Measurements from ENCODE around the gene KDM2A.
A peak's percentile ranks its signal among the peaks of the same experiment; 100 is the strongest.

The KDM2A gene

DNA sequence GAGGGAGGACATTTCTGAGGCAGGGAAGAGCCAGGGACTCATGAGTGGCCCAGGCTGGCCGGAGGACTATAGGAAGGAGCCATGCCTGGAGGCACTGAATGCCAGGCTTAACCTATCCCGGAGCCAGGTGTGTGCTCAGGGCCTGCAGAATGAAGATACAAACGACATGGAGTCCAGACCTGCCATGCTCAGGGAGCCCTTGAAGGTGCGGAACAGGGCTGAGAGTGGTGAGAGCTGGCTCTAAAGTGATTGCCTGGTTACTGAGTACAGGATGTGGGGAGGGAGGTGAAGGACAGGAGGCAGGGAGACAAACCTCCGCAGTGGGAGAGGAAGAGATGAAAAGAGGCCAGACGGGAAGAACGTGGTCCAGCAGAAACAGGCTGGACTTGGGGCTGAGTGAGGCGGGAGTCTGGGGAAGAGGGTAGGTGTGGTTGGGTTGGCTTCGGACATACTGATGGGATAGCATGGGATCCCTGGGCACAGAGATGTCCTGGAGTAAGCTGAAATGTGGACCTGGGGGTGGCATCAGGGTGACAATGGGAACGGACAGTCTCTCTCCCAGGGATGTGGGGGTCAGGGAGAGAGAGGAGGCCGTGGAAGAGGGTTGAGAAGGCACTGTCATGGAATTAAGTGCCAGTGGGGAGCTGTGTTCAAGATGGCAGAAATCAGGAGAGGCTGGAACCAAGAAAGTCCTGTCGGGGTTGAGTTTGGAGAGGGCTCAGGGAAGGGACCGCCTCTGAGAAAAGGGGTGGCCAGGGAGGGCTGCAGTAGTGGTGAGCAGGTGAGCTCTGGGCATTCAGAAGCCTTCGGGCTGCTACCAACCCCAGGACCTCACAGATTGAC is 168.5 kb downstream of the KDM2A start:
- no peak for DNase-seq

DNA sequence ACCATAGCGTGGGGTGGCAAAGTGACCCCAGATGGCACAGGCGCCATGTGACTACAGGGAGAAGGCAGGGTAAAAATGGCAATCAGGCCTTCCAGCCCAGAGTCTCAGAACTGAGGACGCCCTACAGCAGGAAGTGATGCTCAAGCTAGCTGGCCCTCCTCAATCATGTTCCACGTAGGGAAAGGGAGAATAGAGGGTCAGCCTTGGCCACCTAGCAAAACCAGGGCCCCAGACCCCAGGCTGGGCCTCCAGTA is 169.1 kb downstream of the KDM2A start:
- DNase-seq: no peak

DNA sequence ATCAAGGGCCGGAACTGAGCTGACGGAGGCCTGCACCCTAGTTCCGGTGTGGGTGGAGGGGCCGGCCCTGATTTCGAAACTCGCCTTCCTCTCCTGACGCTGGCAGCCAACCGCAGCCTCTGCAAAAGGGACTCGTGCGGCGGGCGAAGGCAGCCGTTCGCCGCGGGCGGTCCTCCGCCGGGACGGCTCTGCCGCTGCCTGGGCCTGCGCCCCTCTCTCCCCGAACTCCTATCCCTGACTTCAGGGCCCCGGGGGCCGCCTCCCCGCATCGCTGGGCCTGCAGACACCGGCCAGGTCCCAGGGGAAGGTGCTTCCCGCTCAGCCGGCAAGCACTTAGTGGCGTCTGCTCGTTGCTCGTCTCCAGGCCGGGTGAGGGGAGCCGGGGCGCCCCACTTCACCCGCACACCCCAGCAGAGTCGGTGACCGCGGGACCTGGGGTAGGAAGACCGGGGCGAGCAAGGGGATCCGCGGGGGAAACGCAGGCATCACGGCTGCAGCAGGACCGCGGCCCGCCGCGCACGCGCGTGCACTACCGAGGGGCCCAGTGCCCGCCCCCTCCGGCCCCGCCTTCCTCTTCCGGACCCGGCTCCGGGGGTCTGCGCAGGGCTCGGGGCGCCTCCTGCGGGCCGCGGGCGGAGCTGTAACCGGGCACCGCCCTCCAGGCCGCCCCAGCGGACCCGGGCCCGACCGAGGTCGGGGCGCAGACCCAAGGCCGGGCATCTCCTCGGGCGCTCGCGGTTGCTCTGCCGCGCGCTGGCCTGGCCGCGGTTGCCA is 169.6 kb downstream of the KDM2A start:
- peak; percentile 92 for DNase-seq

DNA sequence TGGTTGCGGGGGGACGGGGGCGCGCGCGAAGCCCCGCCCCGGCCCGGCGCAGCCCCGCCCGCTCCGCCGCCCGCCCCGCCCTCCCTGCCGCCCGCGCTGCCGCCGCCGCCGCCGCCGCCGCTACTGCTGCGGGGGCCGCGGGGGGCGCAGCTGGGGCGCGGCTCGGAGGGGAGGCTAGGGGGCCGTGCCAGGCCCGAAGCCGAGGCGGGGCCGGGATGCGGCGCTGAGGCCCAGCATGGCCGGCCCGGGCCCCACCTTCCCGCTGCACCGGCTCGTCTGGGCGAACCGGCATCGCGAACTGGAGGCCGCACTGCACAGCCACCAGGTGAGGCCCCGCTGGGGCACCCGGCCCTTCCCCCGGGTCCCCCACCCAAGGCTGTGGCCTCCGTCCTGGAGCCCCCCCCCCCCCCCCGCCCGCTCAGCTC is 170.2 kb downstream of the KDM2A start, which contains the start of gene ANKRD13D:
Gene ANKRD13D (plus strand): TSS at position 78 of the 425 bp plus-strand sequence. CDS start 158 bp downstream, at position 236.
- DNase-seq: no peak

DNA sequence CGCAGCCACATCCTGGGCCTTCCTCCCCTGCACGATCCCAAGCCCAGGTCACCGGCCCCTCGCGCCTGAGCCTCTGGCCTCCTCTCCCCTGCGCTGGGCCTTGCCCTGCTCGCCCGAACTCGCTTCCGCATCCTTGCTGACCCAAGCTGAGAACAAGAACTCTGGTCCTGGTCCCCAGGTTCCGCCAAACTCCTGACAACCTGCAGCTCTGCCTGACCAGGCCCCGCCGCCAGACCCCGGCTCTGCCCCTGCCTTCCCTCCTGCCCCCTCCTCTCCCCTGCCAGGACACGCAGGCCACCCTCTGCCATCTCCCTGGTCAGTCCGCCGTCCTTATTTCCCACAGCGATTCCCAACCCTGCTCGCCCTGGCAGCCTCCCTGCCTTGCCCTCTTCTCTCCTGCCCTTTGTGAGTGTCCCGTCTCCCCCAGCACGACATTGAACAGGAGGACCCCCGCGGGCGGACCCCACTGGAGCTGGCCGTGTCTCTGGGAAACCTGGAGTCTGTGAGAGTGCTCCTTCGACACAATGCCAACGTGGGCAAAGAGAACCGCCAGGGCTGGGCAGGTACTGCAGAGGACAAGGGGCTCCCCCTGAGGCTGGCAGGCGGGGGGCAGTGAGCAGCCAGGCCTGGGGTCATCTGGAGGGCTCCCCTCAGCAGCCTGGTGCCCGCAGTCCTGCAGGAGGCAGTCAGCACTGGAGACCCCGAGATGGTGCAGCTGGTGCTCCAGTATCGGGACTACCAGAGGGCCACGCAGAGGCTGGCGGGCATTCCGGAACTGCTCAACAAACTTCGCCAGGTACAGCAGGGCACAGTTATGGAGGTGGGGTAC is 170.8 kb downstream of the KDM2A start:
- peak; percentile 40 for DNase-seq

DNA sequence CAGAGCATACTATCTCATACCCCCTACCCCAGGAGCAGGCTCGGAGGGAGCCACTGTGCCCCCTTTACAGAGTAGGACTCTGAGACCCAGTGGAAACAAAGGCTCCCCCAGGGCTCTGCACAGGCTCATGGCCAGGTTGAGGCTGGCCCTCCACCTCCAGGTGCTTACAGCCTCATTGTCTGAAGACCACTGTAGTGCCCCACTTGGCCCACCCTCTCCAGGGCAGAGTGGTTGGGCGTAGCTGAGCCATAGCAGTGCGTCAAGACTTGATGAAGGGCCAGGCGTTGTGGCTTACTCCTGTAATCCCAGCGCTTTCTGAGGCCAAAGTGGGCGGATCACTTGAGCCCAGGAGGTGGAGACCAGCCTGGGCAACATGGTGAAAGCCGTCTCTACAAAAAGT is 171.7 kb downstream of the KDM2A start:
- no peak for DNase-seq

DNA sequence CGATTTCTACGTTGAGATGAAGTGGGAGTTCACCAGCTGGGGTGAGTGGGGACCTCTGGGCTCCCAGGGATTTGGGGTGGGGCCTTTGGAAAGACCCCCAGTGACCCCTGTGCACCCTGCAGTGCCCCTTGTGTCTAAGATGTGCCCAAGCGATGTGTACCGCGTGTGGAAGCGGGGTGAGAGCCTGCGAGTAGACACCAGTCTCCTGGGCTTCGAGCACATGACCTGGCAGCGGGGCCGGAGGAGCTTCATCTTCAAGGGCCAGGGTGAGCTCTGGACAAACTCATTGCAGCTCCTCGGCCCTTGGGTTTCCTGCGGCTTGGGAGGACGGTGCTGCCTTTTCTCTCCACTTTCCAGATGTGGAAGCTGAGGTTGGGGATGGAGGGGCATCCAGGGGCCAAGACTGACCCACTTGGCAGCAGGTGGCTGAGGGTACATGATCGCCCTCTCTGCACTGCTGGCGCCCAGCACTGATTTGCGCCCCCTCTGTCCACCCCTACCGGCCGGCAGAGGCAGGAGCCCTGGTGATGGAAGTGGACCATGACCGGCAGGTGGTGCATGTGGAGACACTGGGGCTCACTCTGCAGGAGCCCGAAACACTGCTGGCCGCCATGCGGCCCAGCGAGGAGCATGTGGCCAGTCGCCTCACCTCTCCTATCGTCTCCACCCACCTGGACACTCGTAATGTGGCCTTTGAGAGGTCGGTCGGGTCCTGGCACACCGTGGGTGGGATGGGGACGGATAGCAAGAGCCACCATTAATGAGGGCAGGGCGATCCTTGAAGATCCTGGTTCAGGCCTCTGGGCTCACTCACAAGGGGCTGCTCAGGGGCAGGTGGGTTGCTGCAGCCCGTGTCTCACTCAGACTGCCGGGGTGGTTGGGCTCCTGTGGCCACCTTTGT is 172.7 kb downstream of the KDM2A start:
- DNase-seq: no peak

DNA sequence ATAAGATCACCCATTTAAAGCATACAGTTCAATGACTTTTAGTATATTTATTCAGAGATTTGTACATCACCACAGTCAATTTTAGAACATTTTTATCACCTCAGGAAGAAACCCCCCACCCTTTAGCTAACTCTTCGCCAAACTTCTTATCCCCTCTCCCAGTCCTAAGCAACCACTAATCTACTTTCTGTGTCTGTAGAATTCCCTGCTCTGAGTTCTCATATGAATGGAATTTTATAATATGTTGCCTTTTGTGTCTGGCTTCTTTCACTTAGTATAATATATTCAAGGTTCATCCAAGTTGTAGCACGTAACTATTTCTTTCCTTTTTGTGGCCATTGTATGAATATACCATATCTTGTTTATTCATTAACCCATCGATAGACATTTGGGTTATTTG is 173.6 kb downstream of the KDM2A start:
- DNase-seq: no peak

DNA sequence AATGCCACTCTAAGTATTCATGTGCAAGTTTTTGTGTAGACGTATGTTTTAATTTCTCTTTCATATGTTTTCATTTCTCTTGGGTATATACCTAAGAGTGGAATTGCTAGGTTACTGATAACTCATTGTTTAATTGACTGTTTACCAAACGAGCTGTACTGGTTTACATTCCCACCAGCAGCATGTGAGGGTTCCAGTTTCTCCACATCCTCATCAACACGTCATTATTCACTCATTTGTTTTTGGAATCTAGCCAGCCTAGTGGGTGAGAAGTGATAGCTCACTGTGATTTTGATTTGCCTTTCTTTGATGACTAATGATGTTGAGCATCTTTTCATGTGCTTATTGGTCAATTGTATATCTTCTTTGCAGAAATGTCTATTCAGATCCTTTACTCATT is 174.0 kb downstream of the KDM2A start:
- no peak for DNase-seq

DNA sequence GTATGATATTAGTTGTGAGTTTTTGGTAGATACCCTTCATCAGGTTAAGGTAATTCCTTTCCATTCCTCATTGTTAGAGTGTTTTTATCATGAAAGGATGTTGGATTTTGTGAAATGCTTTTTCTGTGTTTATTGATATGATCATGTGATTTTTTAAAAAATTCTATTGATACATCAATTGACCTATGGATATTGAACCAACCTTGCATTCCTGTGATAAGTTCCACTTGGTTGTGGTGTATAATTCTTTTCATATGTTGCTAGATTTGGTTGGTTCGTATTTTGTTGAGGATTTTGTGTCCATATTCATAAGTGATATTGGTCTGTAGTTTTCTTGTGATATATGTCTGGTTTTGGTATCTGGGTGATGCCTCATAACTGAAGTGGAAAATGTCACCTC is 176.8 kb downstream of the KDM2A start:
- no peak for DNase-seq

DNA sequence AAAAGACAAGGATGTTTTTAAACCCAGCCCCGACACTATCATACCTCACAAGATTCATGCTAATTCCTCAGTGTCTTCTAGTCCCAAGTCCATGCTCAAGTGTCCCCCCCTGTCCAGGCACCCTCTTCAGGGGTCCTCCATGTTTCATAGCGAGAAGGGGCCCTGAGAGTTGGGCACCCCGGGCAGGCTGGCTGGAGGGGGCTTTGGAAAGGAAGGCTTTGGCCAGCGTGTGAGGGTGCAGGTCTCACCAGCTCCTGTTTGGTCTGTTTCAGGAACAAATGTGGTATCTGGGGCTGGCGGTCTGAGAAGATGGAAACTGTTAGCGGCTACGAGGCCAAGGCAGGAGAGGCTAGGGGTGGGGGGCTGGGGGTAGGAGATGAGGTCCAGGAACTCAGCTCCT is 179.7 kb downstream of the KDM2A start:
- no peak for DNase-seq

DNA sequence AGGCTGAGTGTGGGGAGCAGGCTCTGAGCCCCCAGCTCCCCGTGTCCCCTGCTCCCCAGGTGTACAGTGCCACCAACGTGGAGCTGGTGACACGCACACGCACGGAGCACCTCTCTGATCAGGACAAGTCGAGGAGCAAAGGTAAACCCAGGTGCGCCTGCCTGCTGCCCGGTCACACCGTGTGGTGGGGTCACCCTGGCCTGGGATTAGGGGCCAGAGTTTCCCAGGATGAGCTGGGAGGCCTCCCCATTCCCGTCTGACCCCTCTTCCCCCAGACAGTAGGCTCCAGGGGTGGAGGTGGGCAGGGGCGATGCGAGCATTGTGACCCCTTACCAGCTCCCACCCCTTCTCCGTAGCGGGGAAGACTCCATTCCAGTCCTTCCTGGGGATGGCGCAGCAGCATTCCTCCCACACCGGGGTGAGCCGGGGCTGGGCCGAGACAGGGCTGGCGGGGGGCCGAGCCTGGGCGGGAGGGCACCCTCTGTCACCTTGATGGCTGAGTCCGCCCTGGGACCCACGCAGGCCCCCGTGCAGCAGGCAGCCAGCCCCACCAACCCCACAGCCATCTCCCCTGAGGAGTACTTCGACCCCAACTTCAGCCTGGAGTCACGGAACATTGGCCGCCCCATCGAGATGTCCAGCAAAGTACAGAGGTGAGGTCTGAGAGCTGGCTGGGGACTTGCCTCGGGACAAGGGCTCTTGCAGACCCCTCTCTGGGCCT is 180.6 kb downstream of the KDM2A start:
- DNase-seq: no peak

DNA sequence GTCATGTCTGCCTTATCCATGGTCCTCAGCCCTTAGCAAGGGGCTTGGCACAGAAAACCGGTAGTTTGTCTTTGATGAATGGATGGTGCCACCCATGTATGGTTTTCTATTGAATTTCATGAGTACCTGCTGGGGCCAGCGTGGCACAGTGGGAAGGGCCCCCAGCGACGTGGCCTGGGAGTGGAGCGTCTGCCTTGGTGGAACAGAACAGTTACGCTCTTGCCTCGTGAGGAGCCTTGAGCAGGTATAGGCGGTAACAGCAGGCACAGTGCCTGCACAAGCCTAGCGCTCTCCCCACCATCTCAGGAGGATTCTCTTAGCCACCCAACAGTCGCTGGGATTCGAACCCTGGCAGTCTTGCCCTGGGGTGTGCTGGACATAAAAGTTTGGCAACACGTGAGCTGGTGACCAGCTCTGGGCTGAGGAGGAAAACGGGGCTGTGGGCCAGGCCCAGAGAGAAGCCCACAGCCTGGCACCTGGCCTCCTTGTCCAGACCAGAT is 181.2 kb downstream of the KDM2A start:
- DNase-seq: no peak

DNA sequence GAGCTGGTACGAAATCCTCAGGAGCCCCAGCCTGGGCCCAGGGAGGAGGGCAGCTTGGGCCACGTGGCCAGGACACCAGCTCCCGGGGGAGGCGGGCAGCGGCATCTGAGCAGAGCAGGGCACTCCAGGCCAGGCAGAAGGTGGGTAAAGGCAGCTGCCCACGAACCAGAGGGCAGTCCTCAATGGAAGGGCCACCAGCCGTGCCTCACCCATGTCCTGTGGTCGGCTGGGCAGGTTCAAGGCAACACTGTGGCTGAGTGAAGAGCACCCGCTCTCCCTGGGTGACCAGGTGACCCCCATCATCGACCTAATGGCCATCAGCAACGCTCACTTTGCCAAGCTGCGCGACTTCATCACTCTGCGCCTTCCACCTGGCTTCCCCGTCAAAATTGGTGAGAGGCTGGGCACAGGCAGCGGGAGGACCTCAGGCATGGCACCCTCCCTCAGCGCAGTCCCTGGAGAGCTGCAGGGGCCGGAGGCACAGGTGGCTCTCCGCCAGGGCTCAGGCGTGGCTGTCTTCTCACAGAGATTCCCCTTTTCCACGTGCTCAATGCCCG is 181.8 kb downstream of the KDM2A start:
- no peak for DNase-seq

DNA sequence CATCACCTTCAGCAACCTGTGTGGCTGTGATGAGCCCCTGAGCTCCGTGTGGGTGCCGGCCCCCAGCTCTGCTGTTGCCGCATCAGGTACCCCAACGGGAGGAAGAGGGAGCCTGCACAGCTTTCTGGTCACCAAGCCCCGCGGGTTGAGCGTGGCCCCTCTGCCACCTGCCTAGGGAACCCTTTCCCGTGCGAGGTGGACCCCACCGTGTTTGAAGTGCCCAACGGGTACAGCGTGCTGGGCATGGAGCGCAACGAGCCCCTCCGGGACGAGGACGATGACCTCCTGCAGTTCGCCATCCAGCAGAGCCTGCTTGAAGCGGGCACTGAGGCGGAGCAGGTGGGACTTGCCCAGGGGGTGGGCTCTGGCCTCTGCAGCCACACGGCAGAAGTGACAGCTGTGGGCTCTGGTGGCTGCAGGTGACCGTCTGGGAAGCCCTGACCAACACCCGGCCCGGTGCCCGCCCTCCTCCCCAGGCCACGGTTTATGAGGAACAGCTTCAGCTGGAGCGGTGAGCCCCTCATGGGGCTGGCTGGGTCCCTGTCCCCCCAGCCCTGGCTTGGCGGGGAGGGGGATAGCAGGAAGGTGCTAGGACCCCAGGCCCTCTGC is 182.4 kb downstream of the KDM2A start:
- no peak for DNase-seq

DNA sequence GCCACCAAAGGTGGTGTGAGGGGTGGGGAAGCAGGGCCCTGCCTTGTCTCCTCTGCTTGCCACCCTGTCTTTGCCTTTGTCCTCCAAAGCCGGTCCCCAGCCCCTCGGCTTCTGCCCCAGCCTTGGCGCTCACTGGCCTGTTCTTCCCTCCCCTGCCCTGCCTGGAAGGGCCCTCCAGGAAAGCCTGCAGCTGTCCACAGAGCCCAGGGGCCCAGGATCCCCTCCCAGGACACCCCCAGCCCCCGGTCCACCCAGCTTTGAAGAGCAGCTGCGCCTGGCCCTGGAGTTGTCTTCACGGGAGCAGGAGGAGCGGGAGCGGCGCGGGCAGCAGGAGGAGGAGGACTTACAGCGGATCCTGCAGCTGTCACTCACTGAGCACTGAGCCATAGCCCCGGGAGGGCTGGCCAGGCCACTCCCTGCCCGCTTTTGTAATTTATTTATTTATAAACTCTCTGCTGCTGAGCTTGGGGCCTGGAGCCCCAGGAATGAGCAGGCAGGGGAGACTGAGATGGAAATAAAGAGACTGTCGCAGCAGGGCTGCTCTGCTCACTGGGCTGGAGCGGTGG is 183.0 kb downstream of the KDM2A start:
- DNase-seq: no peak

DNA sequence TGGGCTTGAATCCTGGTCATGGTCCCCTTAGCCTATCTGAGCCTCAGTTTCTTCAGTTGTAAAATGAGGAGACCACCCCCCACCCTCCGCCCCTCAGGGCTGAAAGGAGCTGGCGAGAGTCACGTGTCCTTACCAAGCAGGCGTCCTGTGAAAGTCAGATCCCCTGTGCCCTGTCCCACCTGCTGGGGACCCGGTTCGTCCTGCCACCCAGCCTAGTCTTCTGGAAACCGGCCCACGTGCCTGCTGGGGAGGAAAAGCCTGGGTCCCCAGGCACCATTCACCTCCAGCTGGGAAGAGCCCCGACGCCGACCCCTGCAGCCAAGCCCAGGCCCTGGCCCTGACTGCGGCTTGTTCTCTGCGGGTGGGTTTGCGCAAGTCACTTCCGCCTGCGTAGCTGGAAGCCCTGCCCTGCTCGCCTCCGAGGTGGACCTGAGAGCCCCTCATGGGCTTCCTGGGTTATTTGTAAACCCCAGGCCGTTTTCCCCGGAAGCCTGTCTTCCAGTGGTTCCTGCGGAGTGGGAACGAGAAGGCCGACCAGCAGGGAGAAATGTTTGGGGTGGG is 183.6 kb downstream of the KDM2A start:
- DNase-seq: no peak

DNA sequence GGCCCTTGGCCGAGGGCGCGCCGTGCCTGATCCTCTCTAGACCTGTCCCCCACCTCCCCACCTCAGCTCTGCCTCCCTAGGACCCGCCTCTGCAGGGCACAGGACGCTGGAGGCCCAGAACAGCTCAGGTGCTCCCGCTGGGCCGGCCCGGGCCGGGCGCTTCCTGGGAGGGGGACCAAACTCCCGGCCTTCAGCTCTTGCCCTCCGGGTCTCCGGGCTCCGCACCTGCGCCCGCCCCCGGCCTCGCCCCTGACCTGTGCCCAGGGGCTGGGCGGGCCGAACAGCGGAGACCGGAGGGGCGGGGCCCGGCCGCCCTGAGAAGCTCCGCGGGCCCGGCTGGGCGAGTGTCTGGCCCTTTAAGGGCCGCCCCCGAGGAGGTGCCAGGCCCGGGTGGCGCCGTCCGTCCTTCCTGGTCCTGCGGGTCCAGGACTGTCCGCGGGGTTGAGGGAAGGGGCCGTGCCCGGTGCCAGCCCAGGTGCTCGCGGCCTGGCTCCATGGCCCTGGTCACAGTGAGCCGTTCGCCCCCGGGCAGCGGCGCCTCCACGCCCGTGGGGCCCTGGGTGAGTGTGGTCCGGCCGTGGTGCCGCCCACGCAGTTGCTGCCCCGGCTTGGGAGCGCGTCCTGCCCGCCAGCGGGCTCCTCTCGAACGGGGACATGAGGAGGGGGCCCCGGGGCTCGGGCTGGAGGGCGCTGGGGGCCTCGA is 184.2 kb downstream of the KDM2A start, which contains the start of gene SSH3:
Gene SSH3 (plus strand): TSS at position 399 of the 703 bp plus-strand sequence. CDS start 96 bp downstream, at position 495.
- DNase-seq: peak; percentile 69

DNA sequence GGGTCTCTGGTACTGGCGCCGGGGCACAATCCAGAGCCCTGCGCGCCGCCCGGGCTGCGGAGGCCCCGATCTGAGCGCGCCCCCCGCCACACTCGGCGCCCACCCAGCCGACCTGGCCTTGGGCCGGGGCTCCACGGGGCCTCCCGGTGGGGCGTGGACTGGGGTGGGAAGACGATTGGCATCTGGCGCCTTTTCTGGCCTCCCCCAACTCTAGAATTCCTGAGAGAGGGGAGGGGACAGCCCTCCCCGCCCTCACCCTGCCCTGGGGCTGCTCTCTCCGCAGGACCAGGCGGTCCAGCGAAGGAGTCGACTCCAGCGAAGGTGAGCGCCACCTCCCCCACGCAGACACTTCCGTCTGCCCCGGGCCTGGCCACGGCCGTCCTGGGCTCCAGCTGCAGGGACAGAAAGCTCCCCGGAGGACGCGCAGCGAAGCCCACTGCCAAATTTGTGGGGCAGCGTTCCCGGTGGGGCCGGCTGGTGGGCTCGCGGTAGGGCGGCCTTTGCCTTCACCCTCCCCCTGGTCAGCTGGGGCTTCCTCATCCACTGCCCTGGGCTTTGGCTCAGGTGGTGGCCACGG is 184.9 kb downstream of the KDM2A start:
- no peak for DNase-seq

Measured in stimulated activated CD8-positive, alpha-beta memory T cell treated with anti-CD3 and anti-CD28 coated beads, Interleukin-4, amount 100 ng/mL, for 48 hours (primary cell).